Body of pancreas (tissue), 4 donors: ENCODE data around the gene EIF3A. TPM values are rescaled to one million over a fixed set of nuclear protein-coding genes. Genes with fewer than 3 reads are reported as not detected.

Experiments
- ATAC-seq: fragments of 150-250 bp; one replicate; pipeline ENCODE4 v1.9.1; 2016
- DNase-seq, 4 donors: peaks; one replicate each; pipeline ENCODE4 v3.0.0-alpha.2; 2019
- H3K27ac ChIP-seq, 4 donors: fragments of 200-600 bp; sonication (generic); 1 replicate in 3 of 4; 2 replicates in 1 of 4; pipeline versions ENCODE4 v1.5.1 to v1.6.1; 2016 to 2019; ENCODE audit warnings: mild to moderate bottlenecking in 1 of 4, mixed read lengths in 1 of 4, moderate library complexity in 1 of 4
- H3K27me3 ChIP-seq, 2 donors: fragments of 200-600 bp; sonication (generic); one replicate each; pipeline ENCODE4 v1.6.0; 2016; ENCODE audit warnings: mild to moderate bottlenecking in 1 of 2
- H3K36me3 ChIP-seq, 2 donors: fragments of 200-600 bp; sonication (generic); replicated peaks in 1 of 2; 2 replicates each; pipeline ENCODE4 v1.5.1; 2016; ENCODE audit warnings: low read depth in 2 of 2; ENCODE audit not compliant: insufficient read depth in 1 of 2
- H3K4me1 ChIP-seq: fragments of 200-600 bp; sonication (generic); one replicate; pipeline ENCODE4 v1.6.0; 2016
- H3K4me3 ChIP-seq, 2 donors: fragments of 200-600 bp; sonication (generic); 1 replicate in 1 of 2; 2 replicates in 1 of 2; pipeline ENCODE4 v1.5.1; 2016 to 2019
- H3K9me3 ChIP-seq, 3 donors: fragments of 200-600 bp; sonication (generic); 1 replicate in 2 of 3; 2 replicates in 1 of 3; pipeline ENCODE4 v1.5.1; 2016
- POLR2A ChIP-seq, 3 donors: fragments of 450-650 bp; IDR thresholded peaks; one replicate each; pipeline ENCODE4 v1.6.1; 2016; ENCODE audit warnings: antibody characterized with exemption in 3 of 3, mild to moderate bottlenecking in 2 of 3
- WGBS, 2 donors: methylation state at CpG; one replicate each; pipeline ENCODE4 v1.1.5; 2017; 5-methylcytosine and 5-hydroxymethylcytosine counted together
- intact Hi-C: fragments of 100-400 bp; cut with DNase I; formaldehyde crosslinking; loops from one replicate; pipeline ENCODE4 v1.15.1; 2023
- total RNA-seq, 2 donors: library from RNA; depleted of rRNA; stranded (reverse); fragments of >200 nt; gene quantifications; one replicate each; pipeline ENCODE4 v1.1.0, GENCODE V29; 2016
- TF ChIP-seq, protein P1 (sequence below), 7 experiments: fragments of 450-650 bp in 4 of 7; fragments of 200-600 bp in 3 of 7; sonication (generic) in 3 of 7; IDR thresholded peaks; one replicate each; pipeline ENCODE4 v1.5.1; 2016 to 2019; ENCODE audit warnings: antibody characterized with exemption in 7 of 7

EIF3A gene
- total RNA-seq, 2 donors from 2014 or later: 107 to 114 TPM

DNA sequence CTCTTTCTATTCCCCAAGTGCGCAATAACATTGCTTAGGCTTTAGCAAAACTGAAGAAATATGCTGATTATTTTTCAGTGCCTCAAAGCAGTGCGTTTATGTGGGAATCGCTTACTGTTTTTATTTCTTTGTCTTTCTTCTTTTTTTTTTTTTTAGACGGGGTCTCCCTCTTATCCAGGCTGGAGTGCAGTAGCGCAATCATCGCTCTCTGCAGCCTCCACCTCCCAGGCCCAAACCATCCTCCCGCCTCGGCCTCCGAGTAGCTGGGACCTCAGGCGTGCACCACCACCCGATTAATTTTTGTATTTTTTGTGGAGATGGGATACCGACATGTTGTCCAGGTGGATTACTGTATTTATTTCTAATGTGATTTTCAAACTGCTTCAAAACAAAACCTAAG is 24.5 kb upstream of the EIF3A start:
- H3K36me3 ChIP-seq: peaks cover 0 to 3% of the 10 kb centered on the region in 2 donors
- no peak overlapping the region for H3K4me3 ChIP-seq
- TF ChIP-seq POLR2A (IDR thresholded peaks at IDR 0.05): no peak
- TF ChIP-seq, protein P1, sequence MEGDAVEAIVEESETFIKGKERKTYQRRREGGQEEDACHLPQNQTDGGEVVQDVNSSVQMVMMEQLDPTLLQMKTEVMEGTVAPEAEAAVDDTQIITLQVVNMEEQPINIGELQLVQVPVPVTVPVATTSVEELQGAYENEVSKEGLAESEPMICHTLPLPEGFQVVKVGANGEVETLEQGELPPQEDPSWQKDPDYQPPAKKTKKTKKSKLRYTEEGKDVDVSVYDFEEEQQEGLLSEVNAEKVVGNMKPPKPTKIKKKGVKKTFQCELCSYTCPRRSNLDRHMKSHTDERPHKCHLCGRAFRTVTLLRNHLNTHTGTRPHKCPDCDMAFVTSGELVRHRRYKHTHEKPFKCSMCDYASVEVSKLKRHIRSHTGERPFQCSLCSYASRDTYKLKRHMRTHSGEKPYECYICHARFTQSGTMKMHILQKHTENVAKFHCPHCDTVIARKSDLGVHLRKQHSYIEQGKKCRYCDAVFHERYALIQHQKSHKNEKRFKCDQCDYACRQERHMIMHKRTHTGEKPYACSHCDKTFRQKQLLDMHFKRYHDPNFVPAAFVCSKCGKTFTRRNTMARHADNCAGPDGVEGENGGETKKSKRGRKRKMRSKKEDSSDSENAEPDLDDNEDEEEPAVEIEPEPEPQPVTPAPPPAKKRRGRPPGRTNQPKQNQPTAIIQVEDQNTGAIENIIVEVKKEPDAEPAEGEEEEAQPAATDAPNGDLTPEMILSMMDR (IDR thresholded peaks at IDR 0.05): no peak
- no peak overlapping the region for H3K27ac ChIP-seq
- WGBS, 2 donors: 83 to 90% methylated on average over 12 of the region's 12 CpGs
- intact Hi-C loops: no loop called here
- ATAC-seq (no peak), DNase-seq (no peak)
- no peaks in the 10 kb centered on the region for H3K9me3 ChIP-seq
- no peaks in the 10 kb centered on the region for H3K27me3 ChIP-seq
- peaks cover 8% of the 10 kb centered on the region for H3K4me1 ChIP-seq

DNA sequence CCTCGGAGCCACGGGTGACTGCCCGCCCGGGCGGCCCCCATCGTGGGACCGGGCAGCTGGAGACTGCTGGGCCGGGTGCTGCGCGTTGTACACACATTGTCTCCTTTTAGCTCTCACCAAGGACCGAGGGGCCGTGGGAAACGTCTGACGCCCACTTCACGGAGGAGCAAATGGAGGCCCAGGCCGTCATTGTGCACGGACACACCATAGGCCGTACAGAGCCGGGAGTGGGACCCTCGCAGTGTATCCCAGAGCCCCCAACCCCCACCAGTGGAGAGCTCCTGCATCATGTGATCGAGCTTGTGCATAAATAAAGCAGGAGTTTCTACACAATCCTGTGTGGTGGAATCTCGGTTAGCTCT is 24.0 kb upstream of the EIF3A start:
- H3K4me1 ChIP-seq: peaks cover 8% of the 10 kb centered on the region
- intact Hi-C loops: no loop called here
- WGBS, 2 donors: 0 to 4% methylated on average over 12 to 15 of the region's 22 CpGs
- H3K27ac ChIP-seq: no peak overlapping the region
- H3K27me3 ChIP-seq: no peaks in the 10 kb centered on the region
- no peaks in the 10 kb centered on the region for H3K36me3 ChIP-seq
- TF ChIP-seq, protein P1 (IDR thresholded peaks at IDR 0.05): no peak
- no peak for TF ChIP-seq POLR2A (IDR thresholded peaks at IDR 0.05)
- DNase-seq (peak in 3 of 4 donors; percentile 13 to 35 (median 25)), ATAC-seq (no peak)
- H3K9me3 ChIP-seq: no peaks in the 10 kb centered on the region
- H3K4me3 ChIP-seq: no peak overlapping the region

DNA sequence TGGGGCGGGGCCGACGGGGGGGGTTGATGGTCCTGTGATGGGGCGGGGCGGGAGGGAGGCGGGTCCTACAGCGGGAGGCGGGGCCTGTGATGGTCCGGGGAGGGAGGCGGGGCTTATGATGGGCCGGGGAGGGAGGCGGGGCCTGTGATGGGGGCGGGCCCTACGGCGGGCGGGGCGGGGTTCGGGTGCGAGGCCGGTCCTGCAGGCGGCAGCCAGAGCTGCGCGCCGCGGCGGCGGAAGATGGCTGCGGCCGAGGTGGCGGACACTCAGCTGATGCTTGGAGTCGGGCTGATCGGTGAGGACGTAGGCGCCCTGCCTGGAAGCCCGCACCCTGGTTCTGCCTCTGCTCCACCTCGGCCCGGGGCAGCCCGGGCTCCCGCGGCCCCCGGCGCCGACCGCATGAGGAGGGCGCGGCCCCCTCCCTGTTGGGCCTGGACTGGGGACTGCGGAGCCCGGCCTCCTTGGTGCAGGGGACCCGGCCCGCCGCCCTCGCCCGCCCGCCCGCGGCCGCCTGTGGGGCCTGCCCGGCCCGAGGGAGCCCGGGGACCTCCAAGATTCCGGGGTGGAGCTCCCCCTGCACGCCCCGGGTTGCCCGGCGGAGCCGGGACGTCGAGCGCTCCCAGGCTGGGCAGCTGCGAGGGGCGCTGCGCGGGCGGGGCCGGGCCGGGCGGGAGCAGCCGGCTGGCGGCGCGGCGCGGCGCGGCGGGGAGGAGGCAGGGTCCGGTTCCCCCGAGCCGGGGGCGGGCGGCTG is 23.5 kb upstream of the EIF3A start, which contains the start of gene DENND10:
Gene DENND10, plus strand, starts transcription at position 211 of the 751 bp plus-strand sequence. Its CDS starts 30 bp downstream, at position 241.
- TF ChIP-seq, protein P1 (IDR thresholded peaks at IDR 0.05): peak in 2 of 7 experiments; percentile 7 to 12
- TF ChIP-seq POLR2A (IDR thresholded peaks at IDR 0.05): peak; percentile 73 to 84 (median 81)
- 1% methylated on average over 22 of the region's 91 CpGs; no CpG with 5 or more reads in 1 of the 2 donors for WGBS, 2 donors
- intact Hi-C loops: no loop called here
- Histone ChIP-seq H3K4me3 (peak within 1 kb of the TSS; percentile 70), H3K9me3 (no peaks in the 10 kb centered on the region), H3K27me3 (no peaks in the 10 kb centered on the region), H3K4me1 (peaks cover 8% of the 10 kb centered on the region), H3K27ac (peak within 1 kb of the TSS; percentile 40 to 75 (median 56)), H3K36me3 (no peaks in the 10 kb centered on the region)
- DNase-seq (peak; percentile 75 to 85 (median 82)), ATAC-seq (peak; percentile 96)

DNA sequence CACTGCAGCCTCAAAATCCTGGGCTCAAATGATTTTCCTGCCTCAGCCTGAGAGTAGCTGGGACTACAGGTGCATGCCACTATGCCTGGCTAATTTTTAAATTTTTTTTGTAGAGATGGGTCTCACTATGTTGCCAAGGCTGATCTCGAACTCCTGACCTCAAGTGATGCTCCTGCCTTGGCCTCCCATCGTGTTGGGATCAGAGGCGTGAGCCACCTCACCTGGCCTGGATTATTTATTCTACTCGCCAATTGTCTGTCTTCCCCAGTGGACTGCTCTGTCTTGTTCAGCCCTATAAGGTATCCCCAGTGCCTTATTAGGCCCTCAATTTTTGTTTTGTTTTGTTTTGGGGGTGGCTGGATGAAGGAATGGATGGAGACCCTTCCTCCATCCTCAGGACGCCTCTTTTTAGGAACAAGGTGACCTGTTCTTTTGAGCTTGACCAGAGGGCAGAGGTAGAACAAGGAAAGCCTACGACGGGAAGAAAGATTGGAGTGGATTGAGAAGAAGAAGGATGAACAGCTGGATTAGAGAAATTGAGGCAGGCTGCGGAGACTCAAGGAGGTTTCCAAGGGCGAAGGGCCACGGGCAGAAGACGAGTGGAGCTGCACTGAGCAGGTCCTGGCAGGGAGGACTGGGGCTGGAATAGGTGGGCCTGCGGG is 22.8 kb upstream of the EIF3A start:
- no peak for ATAC-seq
- Histone ChIP-seq H3K27me3 (no peaks in the 10 kb centered on the region), H3K36me3 (no peaks in the 10 kb centered on the region), H3K4me1 (peaks cover 8% of the 10 kb centered on the region), H3K27ac (peak overlapping the region in 2 of 4 donors; percentile 56 to 60), H3K9me3 (no peaks in the 10 kb centered on the region), H3K4me3 (no peak overlapping the region)
- intact Hi-C loops: no loop called here
- WGBS, 2 donors: 43 to 53% methylated on average over 11 of the region's 12 CpGs
- no peak for TF ChIP-seq POLR2A (IDR thresholded peaks at IDR 0.05)
- TF ChIP-seq, protein P1 (IDR thresholded peaks at IDR 0.05): no peak
- no peak for DNase-seq
